Adrenal gland (tissue), 12 donors: ENCODE measurements around the gene SLC30A4. TPM values are rescaled to one million over a fixed set of nuclear protein-coding genes. Genes with fewer than 3 reads are reported as not detected.

Experiments
- DNase-seq, 7 donors: peaks; one replicate each; pipeline ENCODE4 v3.0.0-alpha.2; 2019 to 2020
- H3K27ac ChIP-seq, 5 donors: fragments of 200-600 bp; sonication (generic) in 4 of 5; 1 replicate in 3 of 5; 2 replicates in 2 of 5; pipeline versions ENCODE4 v1.5.1 to v1.8.0; 2016 to 2020; ENCODE audit warnings: mild to moderate bottlenecking in 1 of 5
- H3K27me3 ChIP-seq: fragments of 200-600 bp; 2 replicates; pipeline ENCODE4 v1.8.0; 2021
- H3K36me3 ChIP-seq, 2 donors: fragments of 200-600 bp; replicated peaks in 1 of 2; 1 replicate in 1 of 2; 2 replicates in 1 of 2; pipeline versions ENCODE4 v1.5.1 to v1.8.0; 2018 to 2022
- H3K4me1 ChIP-seq, 2 donors: fragments of 200-600 bp; replicated peaks in 1 of 2; 1 replicate in 1 of 2; 2 replicates in 1 of 2; pipeline versions ENCODE4 v1.5.1 to v1.8.0; 2018 to 2021
- H3K4me3 ChIP-seq, 4 donors: fragments of 200-600 bp; sonication (generic) in 3 of 4; one replicate each; pipeline ENCODE4 v1.5.1; 2016 to 2018
- H3K9me3 ChIP-seq, 3 donors: fragments of 200-600 bp; sonication (generic) in 1 of 3; replicated peaks in 1 of 3; 1 replicate in 2 of 3; 2 replicates in 1 of 3; pipeline versions ENCODE4 v1.5.1 to v1.8.0; 2016 to 2021
- POLR2A ChIP-seq, 2 donors: fragments of 450-650 bp; IDR thresholded peaks; one replicate each; pipeline ENCODE4 v1.6.1; 2017; ENCODE audit warnings: antibody characterized with exemption in 2 of 2, mild to moderate bottlenecking in 2 of 2, moderate library complexity in 1 of 2
- whole genome bisulfite sequencing, 4 donors: extraction: QIAGEN DNeasy Blood & Tissue Kit in 2 of 4; methylation state at CpG; one replicate each; pipeline versions ENCODE4 v1.1.5 to v1.1.7; 2013 to 2017; 5-methylcytosine and 5-hydroxymethylcytosine counted together
- intact Hi-C, 2 donors: fragments of 100-400 bp; cut with DNase I; formaldehyde crosslinking; loops; one replicate each; pipeline versions ENCODE4 v1.14.1 to v1.15.0; 2022 to 2023
- microRNA counts, 2 donors: library from miRNA; unstranded; fragments of <30 nt; microRNA quantifications; one replicate each; lab custom pipeline; 2016
- polyA plus RNA-seq, 3 donors: library from polyadenylated mRNA; stranded (reverse); fragments of 200-250 nt in 2 of 3; fragments of 350-450 nt in 1 of 3; fragmentation: Illumina TruSeq in 1 of 3; extraction: RNeasy Lipid Tissue Mini Kit (QIAGEN cat#74804) in 1 of 3; gene quantifications; one replicate each; pipeline ENCODE4 v1.2.3, GENCODE V29; 2013 to 2014
- small RNA-seq, 2 donors: library from RNA; depleted of rRNA; stranded (forward); fragments of <200 nt; gene quantifications; one replicate each; pipeline ENCODE3, GENCODE V24; 2016
- total RNA-seq, 9 donors: library from RNA; depleted of rRNA in 4 of 9; stranded (reverse); fragments of >200 nt in 4 of 9; fragments of 120-200 nt in 1 of 9; fragmentation: NEBNext Ultra II Directional in 1 of 9; extraction: Animal tissue kit (Norgen Biotek cat#: 25700) in 1 of 9; gene quantifications; one replicate each; pipeline versions ENCODE4 v1.1.0 to v1.2.4, GENCODE V29; 2013 to 2023
- TF ChIP-seq, protein P1 (sequence below), 6 experiments: fragments of 450-650 bp in 4 of 6; fragments of 200-600 bp in 2 of 6; sonication (generic) in 1 of 6; IDR thresholded peaks; 1 replicate in 5 of 6; 2 replicates in 1 of 6; pipeline versions ENCODE4 v1.5.1 to v1.8.0; 2016 to 2021; ENCODE audit warnings: antibody characterized with exemption in 6 of 6, mild to moderate bottlenecking in 2 of 6, moderate library complexity in 1 of 6
- donor health status: healthy with polysubstance abuse.
- donor health status: Bipolar disorder and iron deficiency.
- donor health status: DM: yes; HTN: yes; CAD: no.
- donor health status: DM: no; HTN: no; CAD: no.
- donor health status: DM: no; HTN: no; CAD: no.
- donor health status: DM: yes; HTN: yes; CAD: no.

Gene SLC30A4
- total and polyA plus RNA-seq, 12 donors: 1.5 to 10.6 (median 6.1) TPM

DNA sequence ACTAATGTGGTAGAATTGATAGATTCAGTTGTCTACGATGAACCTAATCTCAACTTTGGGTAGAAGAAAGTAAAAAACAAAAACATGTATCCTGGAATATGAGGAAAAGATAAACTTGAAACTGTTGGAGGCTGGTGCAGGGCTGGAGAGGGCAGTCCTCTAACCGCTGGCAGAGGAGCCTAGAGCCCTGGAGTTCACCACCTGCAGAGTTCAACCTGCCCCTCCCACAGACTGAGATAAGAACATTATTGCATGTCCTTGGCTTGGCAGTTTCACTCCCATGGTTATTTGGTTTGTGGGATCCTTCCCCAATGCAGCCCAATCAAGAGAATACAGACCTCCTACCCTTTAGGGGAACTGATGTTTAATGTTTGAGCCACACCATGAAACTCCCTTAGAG lies 91.0 kb downstream of the SLC30A4 start:
- 91 to 97% (median 95%) methylated on average over 2 of the region's 2 CpGs for WGBS, 4 donors
- intact Hi-C loops: loop anchor here in 1 of 2 donors (2.0 kb wide), 1 partner anchor 25 kb away; no protein-coding TSS in a partner anchor
- TF ChIP-seq POLR2A (IDR thresholded peaks at IDR 0.05): no peak
- TF ChIP-seq, protein P1, sequence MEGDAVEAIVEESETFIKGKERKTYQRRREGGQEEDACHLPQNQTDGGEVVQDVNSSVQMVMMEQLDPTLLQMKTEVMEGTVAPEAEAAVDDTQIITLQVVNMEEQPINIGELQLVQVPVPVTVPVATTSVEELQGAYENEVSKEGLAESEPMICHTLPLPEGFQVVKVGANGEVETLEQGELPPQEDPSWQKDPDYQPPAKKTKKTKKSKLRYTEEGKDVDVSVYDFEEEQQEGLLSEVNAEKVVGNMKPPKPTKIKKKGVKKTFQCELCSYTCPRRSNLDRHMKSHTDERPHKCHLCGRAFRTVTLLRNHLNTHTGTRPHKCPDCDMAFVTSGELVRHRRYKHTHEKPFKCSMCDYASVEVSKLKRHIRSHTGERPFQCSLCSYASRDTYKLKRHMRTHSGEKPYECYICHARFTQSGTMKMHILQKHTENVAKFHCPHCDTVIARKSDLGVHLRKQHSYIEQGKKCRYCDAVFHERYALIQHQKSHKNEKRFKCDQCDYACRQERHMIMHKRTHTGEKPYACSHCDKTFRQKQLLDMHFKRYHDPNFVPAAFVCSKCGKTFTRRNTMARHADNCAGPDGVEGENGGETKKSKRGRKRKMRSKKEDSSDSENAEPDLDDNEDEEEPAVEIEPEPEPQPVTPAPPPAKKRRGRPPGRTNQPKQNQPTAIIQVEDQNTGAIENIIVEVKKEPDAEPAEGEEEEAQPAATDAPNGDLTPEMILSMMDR (IDR thresholded peaks at IDR 0.05): no peak
- H3K4me1 ChIP-seq: peaks cover 0 to 7% of the 10 kb centered on the region in 2 donors
- H3K9me3 ChIP-seq: no peaks in the 10 kb centered on the region
- DNase-seq: no peak
- H3K4me3 ChIP-seq: no peak overlapping the region
- H3K36me3 ChIP-seq: no peaks in the 10 kb centered on the region
- no peaks in the 10 kb centered on the region for H3K27me3 ChIP-seq
- H3K27ac ChIP-seq: no peak overlapping the region

DNA sequence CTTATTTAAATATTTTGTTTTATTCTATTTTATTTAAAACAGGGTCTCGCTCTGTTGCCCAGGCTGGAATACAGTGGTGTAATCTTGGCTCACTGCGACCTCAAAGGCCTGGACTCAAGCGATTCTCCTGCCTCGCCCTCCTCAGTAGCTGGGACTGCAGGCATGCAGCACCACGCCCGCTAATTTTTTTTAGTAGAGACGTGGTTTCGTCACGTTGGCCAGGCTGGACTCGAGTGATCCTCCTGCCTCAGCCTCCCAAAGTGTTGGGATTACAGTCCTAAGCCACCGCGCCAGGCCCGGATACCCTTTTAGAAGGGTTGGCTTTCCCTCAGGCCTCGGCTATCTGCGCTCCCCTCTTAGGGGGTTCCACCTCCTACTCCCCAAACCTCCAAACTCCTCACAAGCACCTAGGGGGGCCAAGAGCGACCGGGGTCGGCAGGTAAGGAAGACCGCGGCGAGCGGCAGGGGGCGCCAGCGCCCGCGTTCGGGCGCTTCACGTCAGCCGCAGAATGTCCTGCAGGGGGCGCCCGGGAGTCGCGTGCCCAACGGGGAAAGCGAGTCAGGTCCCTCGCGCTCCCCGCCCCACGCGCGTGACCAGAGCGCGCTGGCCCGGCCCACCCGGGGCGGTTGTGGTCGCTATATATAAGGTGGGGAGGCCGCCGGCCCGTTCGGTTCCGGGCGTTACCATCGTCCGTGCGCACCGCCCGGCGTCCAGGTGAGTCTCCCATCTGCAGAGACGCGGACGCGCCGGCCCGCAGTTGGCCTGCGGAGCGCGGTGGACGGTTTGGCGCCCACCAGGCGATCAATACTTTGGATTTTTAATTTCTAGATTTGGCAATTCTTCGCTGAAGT lies 92.4 kb downstream of the SLC30A4 start:
- H3K4me3 ChIP-seq: peak overlapping the region in 1 of 4 donors; percentile 50
- no peak overlapping the region for H3K27ac ChIP-seq
- no peaks in the 10 kb centered on the region for H3K9me3 ChIP-seq
- peak; percentile 43 to 80 (median 71) for DNase-seq
- H3K4me1 ChIP-seq: peaks cover 0 to 7% of the 10 kb centered on the region in 2 donors
- TF ChIP-seq, protein P1 (IDR thresholded peaks at IDR 0.05): peak; percentile 81 to 99 (median 88)
- TF ChIP-seq POLR2A (IDR thresholded peaks at IDR 0.05): no peak
- no peaks in the 10 kb centered on the region for H3K27me3 ChIP-seq
- no peaks in the 10 kb centered on the region for H3K36me3 ChIP-seq
- intact Hi-C loops: loop anchor here in 1 of 2 donors (2.0 to 5.0 kb wide), 2 partner anchors 27 to 182 kb away; no protein-coding TSS in a partner anchor
- 11 to 30% (median 13%) methylated on average over 23 to 73 of the region's 73 CpGs for WGBS, 4 donors

MicroRNAs within 50 kb of the gene (microRNA counts, 767-probe panel; counts per million panel counts)
- 0 counts per million in 2 donors for microRNA hsa-miR-147b (lab: Ali Mortazavi, UCI)

Small RNAs within 50 kb of the gene (small RNA-seq; reads per million reads assigned to genes)
- gene DPPA5P2: 0 reads per million in 2 donors
- gene SNORA41B: 0 reads per million in 2 donors

Other genes with a start within 250 kb of the SLC30A4 start
- gene GATM, start 144.2 kb downstream of the SLC30A4 start, total RNA-seq: 10 to 100 TPM in 8 of 9 donors, 1 to 10 TPM in 1; 3.6 to 73.2 (median 31.4) TPM
- gene GATM, start 144.2 kb downstream of the SLC30A4 start, polyA plus RNA-seq: 10 to 100 TPM in 1 of 3 donors, 1 to 10 TPM in 2; 6.8 to 10.9 (median 8.6) TPM
- 10 to 100 TPM; 38.8 to 87.1 (median 54.2) TPM for gene BLOC1S6, start 64.6 kb upstream of the SLC30A4 start, total RNA-seq
- gene BLOC1S6, start 64.6 kb upstream of the SLC30A4 start, polyA plus RNA-seq: 10 to 100 TPM in 2 of 3 donors, 1 to 10 TPM in 1; 9.9 to 63.7 (median 18.9) TPM
- 10 to 100 TPM in 8 of 9 donors, 1 to 10 TPM in 1; 2.9 to 92.7 (median 40.8) TPM for gene SQOR, start 112.3 kb upstream of the SLC30A4 start, total RNA-seq
- 10 to 100 TPM; 16.6 to 27.2 (median 19.9) TPM for gene SQOR, start 112.3 kb upstream of the SLC30A4 start, polyA plus RNA-seq